HS-5 (cell line): Measurements from ENCODE around the gene PRDX3.
"Not testable (repeated sequence)": the region's sequence is repeated elsewhere in the genome, so short reads cannot be mapped to it uniquely, and the experiment has no call there.

Experiments used
- DNase-seq: peaks from one replicate; pipeline ENCODE4 v3.0.0-alpha.2; 2012; ENCODE audit warnings: low read depth

PRDX3 gene

GRCh38 chr10:119206603-119207365, 28.2 kb upstream of the PRDX3 start:
- no peak for DNase-seq

GRCh38 chr10:119205894-119206602, 27.4 kb upstream of the PRDX3 start:
- DNase-seq: no peak

GRCh38 chr10:119203006-119203405, 24.4 kb upstream of the PRDX3 start:
- DNase-seq: peak; percentile 31

- DNase-seq: no peak
Observed at GRCh38 chr10:119201233-119201632, 22.6 kb upstream of the PRDX3 start.

- peak; percentile 38 for DNase-seq
Observed at GRCh38 chr10:119199231-119199992, 20.8 kb upstream of the PRDX3 start.

GRCh38 chr10:119198438-119198837, 19.8 kb upstream of the PRDX3 start:
- DNase-seq: no peak

GRCh38 chr10:119197921-119198320, 19.3 kb upstream of the PRDX3 start:
- peak; percentile 41 for DNase-seq

- no peak for DNase-seq
Observed at GRCh38 chr10:119191881-119192280, 13.3 kb upstream of the PRDX3 start.

- no peak for DNase-seq
Observed at GRCh38 chr10:119190954-119191785, 12.6 kb upstream of the PRDX3 start.

- DNase-seq: peak; percentile 96
Observed at GRCh38 chr10:119190353-119190752, 11.7 kb upstream of the PRDX3 start.

- DNase-seq: no peak
Observed at GRCh38 chr10:119189811-119190282, 11.2 kb upstream of the PRDX3 start.

- DNase-seq: no peak
Observed at GRCh38 chr10:119183664-119184412, 5.2 kb upstream of the PRDX3 start.

- not testable (repeated sequence) for DNase-seq
Observed at GRCh38 chr10:119180850-119181400, 2.3 kb upstream of the PRDX3 start.

GRCh38 chr10:119177708-119178371, 772 bp downstream of the PRDX3 start:
- no peak for DNase-seq

- DNase-seq: no peak
Observed at GRCh38 chr10:119176166-119176565, 2.4 kb downstream of the PRDX3 start.

- DNase-seq: no peak
Observed at GRCh38 chr10:119174109-119174508, 4.5 kb downstream of the PRDX3 start.

- DNase-seq: no peak
Observed at GRCh38 chr10:119167041-119167440, 11.6 kb downstream of the PRDX3 start.

- DNase-seq: no peak
Observed at GRCh38 chr10:119166564-119166963, 12.0 kb downstream of the PRDX3 start.

GRCh38 chr10:119166118-119166500, 12.5 kb downstream of the PRDX3 start:
- no peak for DNase-seq
